ENCODE results near the gene NT5C3A.
A peak's percentile ranks its signal among the peaks of the same experiment; 100 is the strongest.
"Not testable (repeated sequence)": the region's sequence is repeated elsewhere in the genome, so short reads cannot be mapped to it uniquely, and the experiment has no call there.

Gene NT5C3A

GRCh38 chr7:32998361-32999171, 64.0 kb downstream of the NT5C3A start:
- H3K9me3 Mint-ChIP-seq; H3K36me3 Mint-ChIP-seq (ENCODE audit: low read depth): not testable (repeated sequence)
- peaks cover 42% of the 10 kb centered on the region for H3K4me1 Mint-ChIP-seq

GRCh38 chr7:32997956-32998355, 64.6 kb downstream of the NT5C3A start:
- not testable (repeated sequence) for H3K4me3 Mint-ChIP-seq; H3K27me3 Mint-ChIP-seq (ENCODE audit: low read depth, poor library complexity)
- H3K27ac Mint-ChIP-seq: peak overlapping the region; percentile 69

More at GRCh38 chr7:32998361-32999171, 64.0 kb downstream of the NT5C3A start:
- H3K27me3 Mint-ChIP-seq (ENCODE audit: low read depth, poor library complexity): not testable (repeated sequence)
- DNase-seq: peak; percentile 30
- Mint-ChIP-seq H3K4me3 (peak overlapping the region; percentile 59), H3K27ac (peak overlapping the region; percentile 99)

GRCh38 chr7:32992750-32993149, 69.8 kb downstream of the NT5C3A start:
- Mint-ChIP-seq H3K27ac (peak overlapping the region; percentile 78), H3K4me1 (peaks cover 39% of the 10 kb centered on the region)
- not testable (repeated sequence) for DNase-seq

More at GRCh38 chr7:32997956-32998355, 64.6 kb downstream of the NT5C3A start:
- peaks cover 45% of the 10 kb centered on the region for H3K4me1 Mint-ChIP-seq
- H3K36me3 Mint-ChIP-seq (ENCODE audit: low read depth); DNase-seq; H3K9me3 Mint-ChIP-seq: not testable (repeated sequence)

GRCh38 chr7:32991975-32992700, 70.4 kb downstream of the NT5C3A start:
- H3K27me3 Mint-ChIP-seq (ENCODE audit: low read depth, poor library complexity); H3K4me3 Mint-ChIP-seq; H3K9me3 Mint-ChIP-seq; DNase-seq: not testable (repeated sequence)
- Mint-ChIP-seq H3K27ac (peak overlapping the region; percentile 78), H3K36me3 (ENCODE audit: low read depth) (peaks cover 18% of the 10 kb centered on the region), H3K4me1 (peaks cover 37% of the 10 kb centered on the region)

More at GRCh38 chr7:32992750-32993149, 69.8 kb downstream of the NT5C3A start:
- H3K4me3 Mint-ChIP-seq; H3K27me3 Mint-ChIP-seq (ENCODE audit: low read depth, poor library complexity); H3K9me3 Mint-ChIP-seq: not testable (repeated sequence)
- peaks cover 18% of the 10 kb centered on the region for H3K36me3 Mint-ChIP-seq (ENCODE audit: low read depth)

GRCh38 chr7:32991068-32991585, 71.4 kb downstream of the NT5C3A start:
- H3K4me3 Mint-ChIP-seq; H3K27me3 Mint-ChIP-seq (ENCODE audit: low read depth, poor library complexity); H3K9me3 Mint-ChIP-seq: not testable (repeated sequence)
- H3K27ac Mint-ChIP-seq: peak overlapping the region; percentile 68
- H3K4me1 Mint-ChIP-seq: peaks cover 37% of the 10 kb centered on the region
- H3K36me3 Mint-ChIP-seq (ENCODE audit: low read depth): peaks cover 18% of the 10 kb centered on the region
- DNase-seq: peak; percentile 9

GRCh38 chr7:32988148-32988547, 74.4 kb downstream of the NT5C3A start:
- Mint-ChIP-seq H3K4me1 (peaks cover 27% of the 10 kb centered on the region), H3K36me3 (ENCODE audit: low read depth) (peaks cover 16% of the 10 kb centered on the region)
- not testable (repeated sequence) for H3K27me3 Mint-ChIP-seq (ENCODE audit: low read depth, poor library complexity); H3K9me3 Mint-ChIP-seq; H3K27ac Mint-ChIP-seq; DNase-seq; H3K4me3 Mint-ChIP-seq

GRCh38 chr7:32979902-32980301, 82.7 kb downstream of the NT5C3A start:
- not testable (repeated sequence) for H3K9me3 Mint-ChIP-seq; H3K4me3 Mint-ChIP-seq; H3K27ac Mint-ChIP-seq; H3K4me1 Mint-ChIP-seq; DNase-seq; H3K27me3 Mint-ChIP-seq (ENCODE audit: low read depth, poor library complexity)
- peaks cover 25% of the 10 kb centered on the region for H3K36me3 Mint-ChIP-seq (ENCODE audit: low read depth)

GRCh38 chr7:32979246-32979645, 83.3 kb downstream of the NT5C3A start:
- H3K27ac Mint-ChIP-seq, H3K4me1 Mint-ChIP-seq, DNase-seq: not testable (repeated sequence)

GRCh38 chr7:32977159-32977558, 85.4 kb downstream of the NT5C3A start:
- H3K4me1 Mint-ChIP-seq: peaks cover 13% of the 10 kb centered on the region
- not testable (repeated sequence) for H3K9me3 Mint-ChIP-seq; DNase-seq; H3K27me3 Mint-ChIP-seq (ENCODE audit: low read depth, poor library complexity); H3K27ac Mint-ChIP-seq; H3K4me3 Mint-ChIP-seq
- H3K36me3 Mint-ChIP-seq (ENCODE audit: low read depth): peaks cover 25% of the 10 kb centered on the region

More at GRCh38 chr7:32979246-32979645, 83.3 kb downstream of the NT5C3A start:
- H3K9me3 Mint-ChIP-seq; H3K4me3 Mint-ChIP-seq; H3K27me3 Mint-ChIP-seq (ENCODE audit: low read depth, poor library complexity): not testable (repeated sequence)
- H3K36me3 Mint-ChIP-seq (ENCODE audit: low read depth): peaks cover 25% of the 10 kb centered on the region

- H3K4me3 Mint-ChIP-seq: peak overlapping the region; percentile 56
- H3K27ac Mint-ChIP-seq: peak overlapping the region; percentile 85
- peaks cover 24% of the 10 kb centered on the region for H3K9me3 Mint-ChIP-seq
- DNase-seq: peak; percentile 26
- peaks cover 29% of the 10 kb centered on the region for H3K4me1 Mint-ChIP-seq
- H3K27me3 Mint-ChIP-seq (ENCODE audit: low read depth, poor library complexity): not testable (repeated sequence)
- H3K36me3 Mint-ChIP-seq (ENCODE audit: low read depth): peaks cover 21% of the 10 kb centered on the region
Observed at GRCh38 chr7:32971967-32972366, 90.6 kb downstream of the NT5C3A start.

- H3K27me3 Mint-ChIP-seq (ENCODE audit: low read depth, poor library complexity); DNase-seq; H3K27ac Mint-ChIP-seq; H3K36me3 Mint-ChIP-seq (ENCODE audit: low read depth): not testable (repeated sequence)
- H3K4me3 Mint-ChIP-seq: peak overlapping the region; percentile 2
- H3K4me1 Mint-ChIP-seq: peaks cover 47% of the 10 kb centered on the region
- peaks cover 24% of the 10 kb centered on the region for H3K9me3 Mint-ChIP-seq
Observed at GRCh38 chr7:32967268-32967582, 95.4 kb downstream of the NT5C3A start.

- not testable (repeated sequence) for H3K27me3 Mint-ChIP-seq (ENCODE audit: low read depth, poor library complexity)
Observed at GRCh38 chr7:32966489-32967267, 95.9 kb downstream of the NT5C3A start.

GRCh38 chr7:32964461-32965159, 98.0 kb downstream of the NT5C3A start:
- Mint-ChIP-seq H3K4me3 (peak overlapping the region; percentile 67), H3K4me1 (peaks cover 37% of the 10 kb centered on the region), H3K27ac (peak overlapping the region; percentile 88), H3K9me3 (peaks cover 13% of the 10 kb centered on the region)
- not testable (repeated sequence) for H3K36me3 Mint-ChIP-seq (ENCODE audit: low read depth); DNase-seq; H3K27me3 Mint-ChIP-seq (ENCODE audit: low read depth, poor library complexity)

More at GRCh38 chr7:32966489-32967267, 95.9 kb downstream of the NT5C3A start:
- H3K36me3 Mint-ChIP-seq (ENCODE audit: low read depth); H3K4me3 Mint-ChIP-seq; H3K27ac Mint-ChIP-seq: not testable (repeated sequence)
- Mint-ChIP-seq H3K4me1 (peaks cover 42% of the 10 kb centered on the region), H3K9me3 (peaks cover 21% of the 10 kb centered on the region)
- peak; percentile 22 for DNase-seq

Measured in nephron progenitor cell (in vitro differentiated cells).